ENCODE results near the gene INTS3.

DNA sequence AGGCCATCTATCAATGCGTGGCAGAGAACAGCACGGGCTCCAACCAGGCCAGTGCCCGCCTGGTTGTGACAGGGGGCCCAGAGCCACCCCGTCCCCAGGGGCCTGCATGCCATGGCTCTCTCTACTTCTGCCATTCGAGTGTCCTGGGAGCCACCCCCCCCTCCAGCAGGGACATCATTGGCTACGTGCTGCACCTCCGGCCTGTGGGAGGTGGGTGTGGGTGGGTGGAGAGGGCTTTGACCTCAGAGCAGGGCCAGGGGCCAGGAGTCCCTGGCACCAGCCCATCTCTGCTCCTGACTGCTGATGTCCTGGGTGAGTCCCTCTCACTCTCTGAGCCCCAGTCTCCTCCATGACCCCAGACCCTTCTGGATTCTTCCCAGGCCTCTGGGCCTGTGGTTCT, 72.7 kb downstream of the INTS3 start:
- TF ChIP-seq EZH2 (IDR thresholded peaks at IDR 0.05): no peak
- TF ChIP-seq POLR2AphosphoS5 (IDR thresholded peaks at IDR 0.05; ENCODE audit: borderline replicate concordance, low read depth, low read length): no peak

All from SK-N-MC (cell line).